ENCODE data around the gene MICAL2.

The MICAL2 gene

GRCh38 chr11:12195768-12196167 lies 85.4 kb downstream of the MICAL2 start:
- Histone ChIP-seq H3K4me1 (ENCODE audit: low read length) (peaks cover 34% of the 10 kb centered on the region), H3K4me3 (ENCODE audit: low read length) (no peak overlapping the region), H3K4me2 (ENCODE audit: low read length) (no peak overlapping the region), H3K27me3 (ENCODE audit: low read depth, low read length) (peaks cover 8% of the 10 kb centered on the region), H3K79me2 (ENCODE audit: low read length) (no peaks in the 10 kb centered on the region), H3K36me3 (replicated peaks; ENCODE audit: low read depth, low read length) (no peaks in the 10 kb centered on the region), H3K9me3 (ENCODE audit: insufficient read depth, low read length) (no peaks in the 10 kb centered on the region), H3K27ac (ENCODE audit: low read length) (no peak overlapping the region), H3K9ac (ENCODE audit: low read length) (no peak overlapping the region), H4K20me1 (ENCODE audit: insufficient read depth, low read length) (no peaks in the 10 kb centered on the region), H2AFZ (ENCODE audit: low read depth, low read length) (no peak overlapping the region)
- TF ChIP-seq, protein P1, sequence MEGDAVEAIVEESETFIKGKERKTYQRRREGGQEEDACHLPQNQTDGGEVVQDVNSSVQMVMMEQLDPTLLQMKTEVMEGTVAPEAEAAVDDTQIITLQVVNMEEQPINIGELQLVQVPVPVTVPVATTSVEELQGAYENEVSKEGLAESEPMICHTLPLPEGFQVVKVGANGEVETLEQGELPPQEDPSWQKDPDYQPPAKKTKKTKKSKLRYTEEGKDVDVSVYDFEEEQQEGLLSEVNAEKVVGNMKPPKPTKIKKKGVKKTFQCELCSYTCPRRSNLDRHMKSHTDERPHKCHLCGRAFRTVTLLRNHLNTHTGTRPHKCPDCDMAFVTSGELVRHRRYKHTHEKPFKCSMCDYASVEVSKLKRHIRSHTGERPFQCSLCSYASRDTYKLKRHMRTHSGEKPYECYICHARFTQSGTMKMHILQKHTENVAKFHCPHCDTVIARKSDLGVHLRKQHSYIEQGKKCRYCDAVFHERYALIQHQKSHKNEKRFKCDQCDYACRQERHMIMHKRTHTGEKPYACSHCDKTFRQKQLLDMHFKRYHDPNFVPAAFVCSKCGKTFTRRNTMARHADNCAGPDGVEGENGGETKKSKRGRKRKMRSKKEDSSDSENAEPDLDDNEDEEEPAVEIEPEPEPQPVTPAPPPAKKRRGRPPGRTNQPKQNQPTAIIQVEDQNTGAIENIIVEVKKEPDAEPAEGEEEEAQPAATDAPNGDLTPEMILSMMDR (IDR thresholded peaks at IDR 0.05; ENCODE audit: low read depth, low read length) = no peak
- no peak for TF ChIP-seq EZH2phosphoT487 (IDR thresholded peaks at IDR 0.05; ENCODE audit: low read depth)

- Histone ChIP-seq H3K4me3 (ENCODE audit: low read length) (no peak overlapping the region), H2AFZ (ENCODE audit: low read depth, low read length) (no peak overlapping the region), H3K27ac (ENCODE audit: low read length) (no peak overlapping the region), H3K4me1 (ENCODE audit: low read length) (peaks cover 30% of the 10 kb centered on the region), H4K20me1 (ENCODE audit: insufficient read depth, low read length) (no peaks in the 10 kb centered on the region), H3K9me3 (ENCODE audit: insufficient read depth, low read length) (no peaks in the 10 kb centered on the region), H3K9ac (ENCODE audit: low read length) (no peak overlapping the region), H3K27me3 (ENCODE audit: low read depth, low read length) (peaks cover 8% of the 10 kb centered on the region), H3K4me2 (ENCODE audit: low read length) (no peak overlapping the region), H3K79me2 (ENCODE audit: low read length) (no peaks in the 10 kb centered on the region), H3K36me3 (replicated peaks; ENCODE audit: low read depth, low read length) (no peaks in the 10 kb centered on the region)
- TF ChIP-seq, protein P1 (IDR thresholded peaks at IDR 0.05; ENCODE audit: low read depth, low read length) = no peak
- TF ChIP-seq EZH2phosphoT487 (IDR thresholded peaks at IDR 0.05; ENCODE audit: low read depth) = no peak
Measured at GRCh38 chr11:12196308-12196707, 85.9 kb downstream of the MICAL2 start.

DNA sequence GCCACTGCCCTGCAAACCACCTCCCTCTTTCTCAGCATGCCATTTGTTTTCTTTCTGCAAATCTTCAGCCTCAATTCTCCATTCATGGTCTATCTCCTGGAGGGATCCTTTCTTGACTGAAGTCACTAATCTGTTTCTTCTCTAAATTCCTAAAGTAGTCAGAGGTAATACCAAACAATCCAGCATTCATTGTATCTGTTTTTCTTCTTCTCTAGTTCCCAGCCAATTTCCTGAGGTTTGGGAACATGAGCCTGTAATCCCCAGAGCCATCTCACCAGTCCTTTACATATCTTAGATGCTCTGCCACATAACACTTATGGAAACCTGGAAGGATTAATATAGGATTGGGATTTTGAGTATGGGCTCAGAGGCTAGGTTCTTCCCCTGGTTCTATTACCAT lies 86.5 kb downstream of the MICAL2 start:
- Histone ChIP-seq H3K9ac (ENCODE audit: low read length) (no peak overlapping the region), H3K79me2 (ENCODE audit: low read length) (no peaks in the 10 kb centered on the region), H3K9me3 (ENCODE audit: insufficient read depth, low read length) (no peaks in the 10 kb centered on the region), H2AFZ (ENCODE audit: low read depth, low read length) (no peak overlapping the region), H3K4me2 (ENCODE audit: low read length) (no peak overlapping the region), H4K20me1 (ENCODE audit: insufficient read depth, low read length) (no peaks in the 10 kb centered on the region), H3K4me3 (ENCODE audit: low read length) (no peak overlapping the region), H3K4me1 (ENCODE audit: low read length) (peaks cover 30% of the 10 kb centered on the region), H3K27me3 (ENCODE audit: low read depth, low read length) (peaks cover 8% of the 10 kb centered on the region), H3K36me3 (replicated peaks; ENCODE audit: low read depth, low read length) (no peaks in the 10 kb centered on the region), H3K27ac (ENCODE audit: low read length) (no peak overlapping the region)
- TF ChIP-seq, protein P1 (IDR thresholded peaks at IDR 0.05; ENCODE audit: low read depth, low read length) = no peak
- no peak for TF ChIP-seq EZH2phosphoT487 (IDR thresholded peaks at IDR 0.05; ENCODE audit: low read depth)

GRCh38 chr11:12198251-12199222 lies 88.1 kb downstream of the MICAL2 start:
- Histone ChIP-seq H4K20me1 (ENCODE audit: insufficient read depth, low read length) (no peaks in the 10 kb centered on the region), H3K4me3 (ENCODE audit: low read length) (no peak overlapping the region), H3K4me1 (ENCODE audit: low read length) (peaks cover 30% of the 10 kb centered on the region), H3K9ac (ENCODE audit: low read length) (no peak overlapping the region), H3K36me3 (replicated peaks; ENCODE audit: low read depth, low read length) (no peaks in the 10 kb centered on the region), H3K9me3 (ENCODE audit: insufficient read depth, low read length) (no peaks in the 10 kb centered on the region), H2AFZ (ENCODE audit: low read depth, low read length) (no peak overlapping the region), H3K27me3 (ENCODE audit: low read depth, low read length) (peaks cover 8% of the 10 kb centered on the region), H3K79me2 (ENCODE audit: low read length) (no peaks in the 10 kb centered on the region), H3K4me2 (ENCODE audit: low read length) (peak overlapping the region; percentile 77), H3K27ac (ENCODE audit: low read length) (no peak overlapping the region)
- no peak for TF ChIP-seq EZH2phosphoT487 (IDR thresholded peaks at IDR 0.05; ENCODE audit: low read depth)
- TF ChIP-seq, protein P1 (IDR thresholded peaks at IDR 0.05; ENCODE audit: low read depth, low read length) = no peak
